NCI-H1694 treated with DMSO at 0.1 percent for 48 hours (cell line): ENCODE data around the gene ADAP1.

ENCODE experiments used
- DNase-seq: peaks from one replicate; lab custom pipeline; 2025; lab: John Stamatoyannopoulos, UW

The ADAP1 gene

DNA sequence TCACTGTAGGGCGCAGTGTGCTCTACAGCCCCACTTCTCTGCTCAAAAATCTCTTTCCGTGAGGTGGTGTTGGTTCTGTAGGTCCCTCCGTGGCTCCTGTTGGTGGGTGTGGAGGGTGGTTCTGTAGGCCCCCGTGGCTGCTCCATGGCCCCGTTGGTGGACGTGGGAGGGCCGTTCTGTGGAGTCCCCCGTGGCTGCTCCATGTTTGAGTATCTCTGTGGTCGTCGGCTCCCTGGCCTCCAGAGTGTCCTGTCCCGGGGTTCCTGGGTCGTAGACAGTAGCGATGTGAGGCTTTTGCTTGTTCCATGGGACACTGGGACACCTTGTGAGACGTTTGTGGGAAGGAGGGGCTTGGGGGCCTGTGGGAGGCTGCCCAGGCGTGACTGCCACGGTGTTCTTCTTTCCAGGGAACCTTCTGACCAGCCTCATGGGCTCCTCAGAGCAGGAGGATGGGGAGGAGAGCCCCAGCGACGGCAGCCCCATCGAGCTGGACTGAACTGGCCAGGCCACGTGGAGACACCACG lies 59.5 kb downstream of the ADAP1 start:
- no peak for DNase-seq

DNA sequence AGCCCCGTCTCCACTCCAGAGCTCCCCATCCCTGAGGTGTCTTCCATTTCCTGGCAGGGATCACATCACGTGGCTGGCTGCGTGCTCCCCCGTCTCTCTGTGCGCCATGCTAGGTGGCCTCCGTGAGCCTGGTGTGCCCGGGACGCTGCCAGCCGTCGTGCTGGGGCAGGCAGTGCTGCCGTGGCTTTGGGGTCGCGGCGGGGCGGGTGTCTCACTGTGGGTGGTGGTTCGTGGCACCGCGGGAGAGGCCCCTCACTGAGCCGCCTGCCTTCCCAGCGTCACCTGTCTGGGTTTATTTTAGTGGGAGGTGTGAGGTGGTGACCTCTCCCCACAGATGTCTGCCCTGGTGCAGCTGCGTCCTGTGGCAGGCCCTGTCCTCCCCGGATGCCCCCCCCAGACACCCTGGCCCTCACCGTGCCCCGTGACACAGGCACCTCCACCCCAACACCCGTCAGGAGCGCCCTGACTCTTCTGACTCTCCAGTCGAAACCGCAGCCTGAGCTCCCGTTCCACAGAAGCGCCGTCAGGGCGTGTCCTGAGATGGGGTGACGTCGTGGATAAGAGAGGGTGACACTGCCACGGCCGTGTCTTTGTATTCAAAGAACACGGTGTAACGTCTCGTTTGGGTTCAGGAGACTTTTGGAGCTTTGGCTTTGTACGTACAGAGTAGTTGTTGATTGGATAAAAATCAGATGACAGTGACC lies 60.2 kb downstream of the ADAP1 start:
- DNase-seq: no peak

DNA sequence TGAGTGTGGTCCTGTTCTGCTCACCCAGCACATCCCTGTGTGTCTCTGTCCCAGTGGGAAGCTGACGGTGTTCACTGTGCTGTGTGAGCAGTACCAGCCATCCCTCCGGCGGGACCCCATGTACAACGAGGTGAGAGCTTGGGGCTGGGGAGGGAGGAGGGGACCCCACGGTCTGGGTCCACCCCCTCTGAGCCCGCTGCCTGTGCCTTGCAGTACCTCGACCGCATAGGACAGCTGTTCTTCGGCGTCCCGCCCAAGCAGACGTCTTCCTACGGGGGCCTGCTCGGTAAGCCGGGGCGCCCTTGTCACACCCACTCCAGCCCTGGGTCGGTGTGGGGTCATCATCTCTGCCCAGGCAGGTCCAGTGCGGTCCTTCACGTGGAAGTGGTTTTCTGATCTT lies 60.8 kb downstream of the ADAP1 start:
- no peak for DNase-seq

DNA sequence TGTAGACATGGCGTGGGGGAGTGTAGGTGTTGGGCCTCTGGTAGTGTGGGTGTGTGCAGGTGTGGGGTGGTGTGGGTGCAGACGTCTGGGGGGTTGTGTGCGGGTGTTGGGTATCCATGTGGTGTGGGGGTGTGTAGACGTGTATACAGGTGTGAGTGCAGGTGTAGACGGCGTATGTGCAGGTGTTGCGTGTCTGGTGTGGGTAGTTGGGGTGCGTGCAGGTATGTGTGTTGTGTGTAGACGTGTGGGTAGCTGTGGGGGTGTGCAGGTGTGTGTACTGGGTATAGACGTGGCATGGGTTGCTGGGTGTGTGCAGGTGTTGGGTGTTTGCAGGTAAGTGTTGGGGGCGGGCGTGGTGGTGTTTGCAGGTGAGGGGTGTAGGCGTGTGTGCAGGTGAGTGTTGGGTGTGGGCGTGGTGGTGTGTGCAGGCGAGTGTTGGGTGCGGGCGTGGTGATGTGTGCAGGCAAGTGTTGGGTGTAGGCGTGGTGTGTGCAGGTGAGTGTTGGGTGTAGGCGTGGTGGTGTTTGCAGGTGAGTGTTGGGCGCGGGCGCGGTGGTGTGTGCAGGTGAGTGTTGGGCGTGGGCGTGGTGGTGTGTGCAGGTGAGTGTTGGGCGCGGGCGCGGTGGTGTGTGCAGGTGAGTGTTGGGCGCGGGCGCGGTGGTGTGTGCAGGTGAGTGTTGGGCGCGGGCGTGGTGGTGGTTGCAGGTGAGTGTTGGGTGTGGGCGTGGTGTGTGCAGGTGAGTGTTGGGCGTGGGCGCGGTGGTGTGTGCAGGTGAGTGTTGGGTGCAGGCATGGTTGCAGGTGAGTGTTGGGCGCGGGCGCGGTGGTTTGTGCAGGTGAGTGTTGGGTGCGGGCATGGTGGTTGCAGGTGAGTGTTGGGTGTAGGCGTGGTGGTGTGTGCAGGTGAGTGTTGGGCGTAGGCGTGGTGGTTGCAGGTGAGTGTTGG lies 61.6 kb downstream of the ADAP1 start:
- DNase-seq: no peak

DNA sequence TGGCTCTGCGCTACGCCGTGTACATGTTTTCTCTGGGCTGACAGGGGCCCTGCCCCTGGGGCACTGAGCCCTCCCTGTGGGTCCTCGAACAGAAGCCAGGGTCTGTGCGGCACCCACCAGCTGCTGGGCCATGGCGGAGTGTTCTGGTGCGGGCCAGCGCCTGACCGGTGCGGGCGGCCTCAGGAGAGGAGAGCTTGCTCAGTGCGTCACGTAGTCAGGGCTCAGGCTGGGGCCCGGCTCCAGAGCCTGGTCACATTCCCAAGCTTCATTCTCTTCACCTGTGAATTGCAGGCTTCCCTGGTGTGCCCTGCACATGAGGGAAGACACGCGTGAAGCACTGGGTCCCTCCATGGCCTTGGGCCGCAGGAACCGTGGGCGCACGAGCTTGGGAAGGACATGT lies 62.7 kb downstream of the ADAP1 start:
- no peak for DNase-seq

DNA sequence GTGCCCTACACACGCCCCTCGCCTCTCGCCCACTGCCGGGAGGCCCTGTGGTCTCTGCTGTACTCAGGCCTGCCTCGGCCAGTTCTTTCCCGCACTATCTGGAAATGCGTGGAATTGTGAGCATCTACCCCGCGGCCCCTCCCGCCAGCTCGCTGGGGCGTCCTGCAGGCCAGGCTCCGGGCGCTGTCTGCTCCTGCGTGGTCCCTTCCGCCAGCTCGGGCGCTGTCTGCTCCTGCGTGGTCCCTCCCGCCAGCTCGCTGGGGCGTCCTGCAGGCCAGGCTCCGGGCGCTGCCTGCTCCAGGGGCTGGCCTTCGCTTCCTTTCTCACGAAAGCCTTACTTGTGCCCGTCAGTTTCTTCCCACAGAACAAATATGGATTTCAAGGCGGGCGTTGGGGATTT lies 63.2 kb downstream of the ADAP1 start:
- DNase-seq: no peak

DNA sequence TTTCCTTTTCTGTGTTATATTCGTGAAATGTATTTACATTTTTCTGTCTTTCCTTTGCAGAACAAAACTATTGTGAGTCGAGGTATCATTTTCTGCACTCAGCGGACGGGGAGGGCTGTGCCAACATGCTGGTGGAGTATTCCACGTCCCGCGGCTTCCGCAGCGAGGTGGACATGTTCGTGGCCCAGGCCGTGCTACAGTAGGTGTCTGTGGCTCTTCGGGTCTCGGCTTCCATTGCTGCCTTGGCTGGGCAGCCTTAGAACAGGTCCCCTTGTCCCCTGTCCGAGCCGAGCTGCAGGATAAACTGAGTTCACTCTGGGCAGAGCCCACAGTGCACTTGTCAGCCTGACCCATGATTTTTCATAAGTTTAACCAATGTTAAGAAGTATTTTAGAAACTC lies 63.6 kb downstream of the ADAP1 start:
- DNase-seq: no peak

DNA sequence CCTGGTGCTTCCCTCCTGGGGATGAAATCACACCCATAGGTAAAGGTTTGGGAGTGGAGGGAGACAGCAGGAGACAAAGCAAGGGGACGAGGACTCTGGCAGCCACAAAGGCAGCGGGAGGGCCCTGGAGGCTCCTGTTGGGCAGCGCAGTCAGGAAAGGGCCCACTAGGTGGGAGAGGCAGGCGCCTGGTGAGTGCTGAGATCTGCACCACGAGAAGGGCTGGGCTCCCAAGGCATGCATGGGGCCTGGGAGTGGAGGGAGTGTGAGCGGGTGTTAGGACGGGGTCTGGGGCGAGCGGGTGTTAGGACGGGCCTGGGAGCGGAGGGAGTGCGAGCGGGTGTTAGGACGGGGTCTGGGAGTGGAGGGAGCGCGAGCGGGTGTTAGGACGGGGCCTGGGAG lies 65.1 kb downstream of the ADAP1 start:
- DNase-seq: no peak

DNA sequence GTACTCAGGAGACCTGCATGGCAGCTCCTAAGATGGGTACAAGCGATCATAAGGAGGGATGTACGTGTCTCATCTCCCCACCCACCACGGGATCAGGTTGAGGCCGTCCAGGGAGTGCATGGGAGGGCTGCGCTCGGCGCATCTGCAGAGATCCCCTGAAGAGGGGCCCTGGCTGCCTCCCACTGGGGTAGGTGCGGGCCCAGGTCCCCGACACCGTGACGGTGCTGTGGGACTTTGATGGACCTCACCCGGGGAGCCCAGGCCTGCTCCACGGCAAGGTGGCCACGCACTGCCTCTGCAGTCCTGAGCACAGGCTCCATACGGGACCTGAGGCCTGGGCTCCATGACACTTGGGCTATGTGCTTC lies 65.5 kb downstream of the ADAP1 start:
- no peak for DNase-seq

DNA sequence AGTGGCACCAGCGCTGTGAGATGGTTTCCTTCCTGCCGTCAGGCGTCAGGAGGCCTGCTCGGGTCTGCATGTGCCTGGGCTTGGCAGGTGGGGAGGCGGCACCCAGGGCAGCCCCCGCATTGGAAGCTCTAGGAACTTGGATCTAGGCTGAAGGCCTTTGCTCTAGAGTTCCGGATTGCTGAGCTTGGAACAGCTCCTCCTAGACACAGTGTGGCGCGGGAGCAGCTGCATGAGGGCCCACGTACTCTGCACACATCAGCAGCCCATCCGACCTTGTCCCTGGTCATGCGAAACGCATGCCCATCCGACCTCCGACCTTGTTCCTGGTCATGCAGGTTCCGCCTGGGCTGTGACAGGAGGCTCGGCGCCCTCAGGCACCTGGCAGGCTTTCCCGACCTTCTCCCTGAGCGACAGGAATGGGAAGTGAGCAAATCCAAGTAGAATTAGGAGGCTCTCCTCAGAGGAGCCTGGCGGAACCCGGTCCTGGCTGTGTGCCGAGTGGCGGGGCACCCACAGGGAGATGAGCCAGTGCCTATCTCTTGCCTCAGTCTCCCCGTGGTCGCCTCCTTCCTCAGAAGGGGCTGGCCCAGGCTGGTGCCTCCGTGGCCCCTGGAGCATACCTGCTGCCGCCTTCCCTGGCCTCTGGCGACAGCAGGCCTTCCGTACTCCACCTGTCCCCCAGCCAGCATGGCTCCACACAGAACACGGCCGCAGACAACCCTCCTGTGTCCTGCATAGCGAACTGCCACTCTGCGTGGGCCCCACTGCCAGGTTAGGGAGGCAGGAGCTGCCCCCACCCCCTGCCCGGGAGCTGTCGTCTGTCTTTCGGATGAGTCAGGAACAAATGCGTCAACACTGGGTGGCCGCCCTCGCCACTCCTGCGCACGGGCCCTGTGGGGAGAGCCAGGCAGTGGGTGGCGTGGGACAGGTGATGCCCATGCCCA lies 66.1 kb downstream of the ADAP1 start:
- DNase-seq: no peak

DNA sequence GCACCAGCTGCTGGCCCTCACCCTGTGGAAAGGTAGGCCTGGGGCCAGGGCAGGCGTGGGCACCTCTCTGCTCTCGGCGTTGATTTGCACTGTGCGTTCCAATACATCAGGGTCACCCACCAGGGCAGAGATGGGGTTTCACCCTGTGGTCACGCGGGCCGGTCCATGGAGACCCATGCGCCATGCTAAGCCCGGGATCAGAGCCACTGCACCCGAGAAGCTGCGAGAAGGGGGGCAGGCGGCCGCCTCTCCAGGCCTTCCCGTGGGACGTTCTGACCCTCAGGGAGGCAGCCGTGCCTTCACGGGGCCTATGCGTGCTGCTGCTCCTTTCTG lies 67.0 kb downstream of the ADAP1 start:
- DNase-seq: no peak

DNA sequence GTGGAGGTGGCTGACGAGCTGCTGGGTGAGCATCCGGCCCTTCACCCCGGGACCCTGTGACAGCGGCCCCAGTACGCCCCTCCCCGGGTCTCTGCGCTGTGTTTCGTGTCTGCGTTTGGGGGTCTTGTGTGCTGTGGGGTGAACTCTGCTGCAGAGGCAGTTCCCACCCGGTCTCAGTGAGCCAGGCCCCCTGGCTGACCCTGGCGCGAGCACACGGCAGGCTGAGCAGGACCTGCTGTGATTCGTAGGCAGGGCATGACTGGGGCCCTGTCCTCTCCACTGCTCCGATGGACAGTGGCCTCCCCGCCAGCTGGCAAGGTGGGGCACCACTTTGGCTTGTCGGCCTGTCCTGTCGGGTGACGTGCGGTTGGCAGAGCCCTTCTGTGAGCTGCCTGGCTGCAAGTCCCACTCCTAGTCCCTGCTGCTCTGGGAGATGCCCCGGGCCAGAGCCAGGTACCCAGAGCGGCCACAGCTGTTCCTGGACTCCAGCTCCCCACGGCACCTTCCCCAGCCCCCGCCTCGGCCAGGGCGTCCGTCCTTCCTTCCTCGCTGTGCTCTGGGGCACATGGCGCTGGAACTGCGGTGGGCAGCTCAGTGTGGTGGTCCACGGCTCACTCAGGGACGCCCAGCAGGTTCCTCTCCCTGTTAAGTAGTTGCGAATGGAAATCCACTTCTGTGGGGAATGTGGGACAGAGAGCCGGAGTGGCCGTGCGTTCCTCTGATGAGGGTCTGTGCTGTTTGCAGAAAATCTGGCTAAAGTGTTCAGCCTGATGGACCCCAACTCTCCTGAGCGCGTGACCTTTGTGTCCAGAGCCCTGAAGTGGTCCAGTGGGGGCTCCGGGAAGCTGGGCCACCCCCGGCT lies 67.6 kb downstream of the ADAP1 start:
- DNase-seq: no peak

DNA sequence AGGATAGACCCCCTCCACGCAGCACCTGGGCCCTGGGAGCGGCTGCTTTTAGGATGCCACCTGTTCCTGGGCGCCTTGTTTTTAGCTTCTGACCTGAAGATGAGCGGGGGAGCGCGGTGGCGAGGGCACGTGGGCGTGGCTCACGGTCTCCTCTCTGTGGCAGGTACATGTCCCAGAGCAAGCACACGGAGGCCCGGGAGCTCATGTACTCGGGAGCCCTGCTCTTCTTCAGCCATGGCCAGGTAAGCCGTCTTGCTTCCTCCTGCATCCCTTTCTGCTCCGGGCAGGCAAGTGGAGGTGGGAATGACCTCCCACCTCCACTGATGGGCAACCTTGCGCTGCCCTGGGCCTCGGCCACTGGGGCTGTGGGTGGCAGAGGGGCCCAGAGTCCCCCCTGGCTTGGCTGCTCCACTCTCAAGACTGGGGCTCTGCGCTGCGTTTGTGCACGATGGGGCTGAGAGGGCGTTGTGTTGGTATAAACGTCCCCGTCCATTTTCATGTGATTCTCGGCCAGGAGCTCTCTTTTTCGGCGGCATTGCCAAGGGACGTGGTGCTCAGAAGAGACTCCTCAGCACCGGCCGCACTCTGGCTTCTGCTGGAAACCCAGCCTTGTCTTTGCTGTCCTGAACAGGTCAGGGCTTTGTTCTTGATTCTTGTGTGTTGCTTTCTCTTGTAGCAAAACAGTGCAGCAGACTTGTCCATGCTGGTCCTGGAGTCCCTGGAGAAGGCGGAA lies 68.4 kb downstream of the ADAP1 start:
- DNase-seq: no peak

DNA sequence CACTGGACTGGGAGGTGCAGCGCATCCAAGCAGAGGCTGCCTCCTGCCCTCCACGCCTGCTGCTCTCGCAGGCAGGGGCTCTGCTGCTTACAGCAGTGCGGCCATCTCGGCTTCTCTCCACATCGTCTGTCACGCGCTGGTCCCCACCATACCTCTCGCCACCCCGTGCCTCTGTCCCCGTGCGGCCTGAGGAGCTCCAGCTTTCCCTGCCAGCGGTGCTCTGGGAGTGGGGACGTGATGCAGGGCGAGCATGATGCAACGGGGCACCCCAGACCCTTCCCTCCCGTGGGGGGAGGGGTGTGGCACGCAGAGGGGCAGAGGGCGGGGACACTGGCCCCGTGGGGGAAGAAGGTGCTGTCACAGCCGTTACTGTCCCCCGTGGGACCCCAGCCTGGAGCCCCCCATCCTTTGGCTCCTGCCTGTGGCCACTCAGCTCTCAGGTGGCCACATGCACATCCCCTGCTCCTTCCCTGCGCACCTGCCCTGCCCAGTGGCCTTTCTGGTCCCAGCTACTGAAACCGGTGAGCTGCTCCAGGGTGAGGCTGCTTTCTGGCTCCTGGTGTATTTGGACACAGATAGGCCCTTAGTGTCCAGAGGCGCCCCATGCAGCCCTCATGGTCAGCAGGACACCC lies 69.1 kb downstream of the ADAP1 start:
- DNase-seq: no peak

DNA sequence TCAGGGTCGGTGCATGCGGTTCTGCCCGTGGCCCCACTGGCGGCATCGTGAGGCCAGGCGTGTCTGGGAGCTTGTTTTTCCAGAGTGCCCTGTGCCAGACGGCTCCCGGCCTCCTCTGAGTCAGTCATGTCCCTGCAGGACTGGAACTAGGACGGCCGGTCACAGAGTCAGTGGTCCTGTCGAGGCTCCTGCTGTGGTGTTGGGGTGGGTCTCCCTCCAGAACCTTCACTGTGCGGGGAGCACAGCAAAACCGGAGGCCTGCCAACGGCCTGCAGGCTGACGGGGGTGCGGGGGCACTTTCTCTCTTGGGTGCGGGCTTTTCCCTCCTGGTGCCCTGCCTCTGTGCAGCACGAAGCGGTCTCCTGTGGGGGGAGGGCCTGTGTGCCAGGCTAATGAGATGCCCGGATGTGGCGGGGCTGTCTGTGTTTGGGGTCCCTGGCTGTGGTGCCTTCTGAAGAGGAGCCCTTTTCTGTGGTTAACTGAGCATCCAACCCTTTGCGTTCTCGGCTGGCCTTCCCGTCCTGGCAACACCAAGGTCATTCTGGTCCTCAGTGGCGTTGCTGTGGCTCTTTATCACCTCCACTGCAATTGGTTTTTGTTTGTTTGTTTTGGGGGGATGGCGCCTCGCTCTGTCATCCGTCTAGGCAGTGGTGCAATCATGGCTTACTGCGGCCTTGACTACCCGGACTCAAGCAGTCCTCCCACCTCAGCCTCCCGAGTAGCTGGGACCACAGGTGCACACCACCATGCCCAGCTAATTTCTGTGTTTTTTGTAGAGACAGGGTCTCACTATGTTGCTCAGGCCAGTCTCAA lies 70.1 kb downstream of the ADAP1 start:
- DNase-seq: no peak

DNA sequence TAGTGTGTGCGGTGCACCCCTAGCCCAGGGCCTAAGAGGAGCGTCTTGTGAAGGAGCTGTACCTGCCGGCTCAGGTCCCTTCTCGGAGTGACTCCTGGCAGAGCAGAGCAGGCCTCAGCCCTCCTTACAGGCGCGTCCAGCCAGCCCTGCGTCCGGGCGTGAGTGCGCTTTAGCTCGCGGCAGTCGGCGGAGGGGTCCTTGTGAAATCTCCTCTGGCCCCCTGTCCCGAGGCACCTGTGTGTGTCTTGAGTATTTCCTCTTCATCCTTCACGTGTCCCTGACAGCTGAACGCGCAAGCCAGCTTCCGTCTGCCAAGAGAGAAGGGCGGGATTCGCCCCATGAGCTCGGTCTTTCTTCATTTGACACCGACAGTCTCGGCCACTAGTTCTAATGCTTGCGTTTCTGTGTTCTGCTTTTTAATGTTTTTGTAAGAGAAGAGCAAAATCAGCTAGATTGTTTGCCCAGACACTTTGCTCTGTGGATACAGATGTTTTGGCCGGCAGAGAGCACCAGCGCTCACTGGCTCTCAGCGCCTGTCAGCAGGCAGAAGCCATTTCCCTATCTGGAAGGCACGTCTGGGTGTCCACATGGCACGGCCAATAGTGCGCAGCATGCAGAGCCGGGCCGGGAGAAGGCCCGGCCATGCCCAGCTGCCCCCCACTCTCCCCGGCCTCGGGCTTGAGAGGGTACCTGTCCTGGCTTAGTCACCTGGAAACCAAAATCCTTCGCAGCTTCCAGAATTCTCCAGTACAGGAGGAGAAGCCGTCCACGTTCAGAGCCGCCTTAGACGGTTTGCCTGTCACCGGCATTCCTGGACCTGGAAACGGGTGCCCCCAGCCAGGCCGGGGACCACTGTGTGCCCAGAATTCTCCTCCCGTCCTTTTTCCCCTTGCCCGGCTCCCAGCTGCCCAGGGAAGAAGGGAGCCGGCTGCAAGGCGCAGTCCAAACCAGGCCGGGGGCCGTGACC lies 71.1 kb downstream of the ADAP1 start:
- DNase-seq: no peak

DNA sequence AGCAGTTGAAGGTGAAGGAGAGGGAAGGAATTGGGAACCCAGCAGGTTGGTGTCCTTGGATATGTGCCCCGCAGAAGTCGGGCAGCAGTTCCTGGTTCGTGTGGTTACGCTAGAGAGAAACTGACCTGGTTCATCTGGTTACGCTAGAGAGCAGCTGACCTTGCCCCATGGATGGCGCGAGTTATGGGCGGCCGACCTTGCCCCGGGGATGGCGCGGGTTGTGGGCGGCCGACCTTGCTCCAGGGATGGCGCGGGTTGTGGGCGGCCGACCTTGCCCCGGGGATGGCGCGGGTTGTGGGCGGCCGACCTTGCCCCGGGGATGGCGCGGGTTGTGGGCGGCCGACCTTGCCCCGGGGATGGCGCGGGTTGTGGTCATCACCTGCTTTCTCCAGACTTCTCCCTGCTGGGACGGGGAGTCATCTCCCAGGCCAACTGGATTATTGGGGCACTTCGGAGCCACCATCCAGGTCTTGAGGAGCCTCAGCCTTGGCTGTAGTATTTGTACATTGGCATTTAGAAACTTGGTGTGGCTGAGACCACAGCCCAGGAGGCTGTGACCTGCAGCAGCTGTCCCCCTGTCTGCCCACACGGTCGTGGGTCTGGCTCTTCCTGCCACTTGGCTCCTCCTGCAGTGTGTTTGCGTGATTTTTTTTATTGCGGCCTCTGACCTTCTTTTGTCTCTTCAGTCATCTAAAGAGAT lies 72.0 kb downstream of the ADAP1 start:
- no peak for DNase-seq
